Measurements from ENCODE around the gene RALGPS2. TPM values are rescaled to one million over a fixed set of nuclear protein-coding genes. Genes with fewer than 3 reads are reported as not detected.
A peak's percentile ranks its signal among the peaks of the same experiment; 100 is the strongest.

RALGPS2 gene
- total and polyA plus RNA-seq, 5 donors from 2014 or later: 1.6 to 4.7 (median 3.5) TPM

- H3K9me3 Mint-ChIP-seq: no peaks in the 10 kb centered on the region
- no peaks in the 10 kb centered on the region for H3K4me1 ChIP-seq (ENCODE audit: control insufficient read depth, insufficient read depth, low read length, poor library complexity, severe bottlenecking)
- H3K9me3 ChIP-seq (ENCODE audit: control insufficient read depth in 2 of 2, low read length in 2 of 2): no peaks in the 10 kb centered on the region
- no peaks in the 10 kb centered on the region for H3K27me3 ChIP-seq (ENCODE audit: control insufficient read depth, insufficient read depth, low read length)
- H3K4me1 Mint-ChIP-seq: no peaks in the 10 kb centered on the region
- peak overlapping the region in 1 of 3 donors; percentile 16 for H3K27ac Mint-ChIP-seq
- H3K4me3 Mint-ChIP-seq: no peak overlapping the region
- peaks cover 9% of the 10 kb centered on the region for H3K36me3 Mint-ChIP-seq
- DNase-seq: no peak
- no peak overlapping the region for H3K4me3 ChIP-seq (ENCODE audit: low read depth, low read length)
- peaks cover 10% of the 10 kb centered on the region for H3K27me3 Mint-ChIP-seq
- no peak for ATAC-seq (ENCODE audit: low read depth in 2 of 2)
- H3K27ac ChIP-seq (ENCODE audit: insufficient read depth, low read length, poor library complexity, severe bottlenecking): no peak overlapping the region
- H3K36me3 ChIP-seq (ENCODE audit: control insufficient read depth, insufficient read depth, low read length): no peaks in the 10 kb centered on the region
These were observed 161.5 kb downstream of the RALGPS2 start for GRCh38 chr1:178886551-178886950.

- no peaks in the 10 kb centered on the region for H3K36me3 ChIP-seq (ENCODE audit: control insufficient read depth, insufficient read depth, low read length)
- H3K4me3 ChIP-seq (ENCODE audit: low read depth, low read length): no peak overlapping the region
- H3K4me1 ChIP-seq (ENCODE audit: control insufficient read depth, insufficient read depth, low read length, poor library complexity, severe bottlenecking): no peaks in the 10 kb centered on the region
- ATAC-seq (ENCODE audit: low read depth in 2 of 2) (no peak), DNase-seq (no peak)
- peaks cover 0 to 7% (median 1%) of the 10 kb centered on the region in 7 donors for H3K9me3 Mint-ChIP-seq
- H3K4me3 Mint-ChIP-seq: no peak overlapping the region
- peaks cover 0 to 5% (median 4%) of the 10 kb centered on the region in 4 donors for H3K4me1 Mint-ChIP-seq
- H3K9me3 ChIP-seq (ENCODE audit: control insufficient read depth in 2 of 2, low read length in 2 of 2): no peaks in the 10 kb centered on the region
- no peak overlapping the region for H3K27ac ChIP-seq (ENCODE audit: insufficient read depth, low read length, poor library complexity, severe bottlenecking)
- H3K36me3 Mint-ChIP-seq: peaks cover 15% of the 10 kb centered on the region
- H3K27me3 ChIP-seq (ENCODE audit: control insufficient read depth, insufficient read depth, low read length): no peaks in the 10 kb centered on the region
- peaks cover 9% of the 10 kb centered on the region for H3K27me3 Mint-ChIP-seq
- no peak overlapping the region for H3K27ac Mint-ChIP-seq
These were observed 170.9 kb downstream of the RALGPS2 start for GRCh38 chr1:178895928-178896327.

GRCh38 chr1:178898401-178898800, 173.4 kb downstream of the RALGPS2 start:
- DNase-seq (peak in 1 of 3 donors; percentile 1), ATAC-seq (ENCODE audit: low read depth in 2 of 2) (no peak)
- Mint-ChIP-seq H3K4me1 (peaks cover 0 to 5% (median 4%) of the 10 kb centered on the region in 4 donors), H3K27me3 (peaks cover 9% of the 10 kb centered on the region), H3K27ac (no peak overlapping the region), H3K36me3 (peaks cover 18% of the 10 kb centered on the region), H3K4me3 (no peak overlapping the region), H3K9me3 (peaks cover 0 to 7% (median 1%) of the 10 kb centered on the region in 7 donors)
- Histone ChIP-seq H3K36me3 (ENCODE audit: control insufficient read depth, insufficient read depth, low read length) (no peaks in the 10 kb centered on the region), H3K4me1 (ENCODE audit: control insufficient read depth, insufficient read depth, low read length, poor library complexity, severe bottlenecking) (no peaks in the 10 kb centered on the region), H3K27ac (ENCODE audit: insufficient read depth, low read length, poor library complexity, severe bottlenecking) (no peak overlapping the region), H3K27me3 (ENCODE audit: control insufficient read depth, insufficient read depth, low read length) (no peaks in the 10 kb centered on the region), H3K4me3 (ENCODE audit: low read depth, low read length) (no peak overlapping the region), H3K9me3 (ENCODE audit: control insufficient read depth in 2 of 2, low read length in 2 of 2) (no peaks in the 10 kb centered on the region)

- H3K4me3 ChIP-seq (ENCODE audit: low read depth, low read length): no peak overlapping the region
- DNase-seq (peak in 1 of 3 donors; percentile 23), ATAC-seq (ENCODE audit: low read depth in 2 of 2) (no peak)
- H3K36me3 Mint-ChIP-seq: peaks cover 19% of the 10 kb centered on the region
- no peaks in the 10 kb centered on the region for H3K9me3 ChIP-seq (ENCODE audit: control insufficient read depth in 2 of 2, low read length in 2 of 2)
- no peaks in the 10 kb centered on the region for H3K36me3 ChIP-seq (ENCODE audit: control insufficient read depth, insufficient read depth, low read length)
- peaks cover 0 to 7% (median 1%) of the 10 kb centered on the region in 7 donors for H3K9me3 Mint-ChIP-seq
- H3K27me3 Mint-ChIP-seq: peaks cover 11% of the 10 kb centered on the region
- H3K4me3 Mint-ChIP-seq: no peak overlapping the region
- H3K4me1 Mint-ChIP-seq: peaks cover 0 to 5% (median 4%) of the 10 kb centered on the region in 4 donors
- peak overlapping the region in 1 of 3 donors; percentile 50 for H3K27ac Mint-ChIP-seq
- H3K27me3 ChIP-seq (ENCODE audit: control insufficient read depth, insufficient read depth, low read length): no peaks in the 10 kb centered on the region
- H3K4me1 ChIP-seq (ENCODE audit: control insufficient read depth, insufficient read depth, low read length, poor library complexity, severe bottlenecking): no peaks in the 10 kb centered on the region
- H3K27ac ChIP-seq (ENCODE audit: insufficient read depth, low read length, poor library complexity, severe bottlenecking): no peak overlapping the region
These were observed 174.4 kb downstream of the RALGPS2 start for GRCh38 chr1:178899402-178899801.

- H3K36me3 ChIP-seq (ENCODE audit: control insufficient read depth, insufficient read depth, low read length): no peaks in the 10 kb centered on the region
- H3K4me3 ChIP-seq (ENCODE audit: low read depth, low read length): no peak overlapping the region
- peaks cover 15% of the 10 kb centered on the region for H3K36me3 Mint-ChIP-seq
These were observed 176.6 kb downstream of the RALGPS2 start for GRCh38 chr1:178901482-178902125.

GRCh38 chr1:178908358-178908757, 183.3 kb downstream of the RALGPS2 start:
- Mint-ChIP-seq H3K27ac (no peak overlapping the region), H3K4me3 (no peak overlapping the region), H3K9me3 (peaks cover 0 to 6% (median 1%) of the 10 kb centered on the region in 7 donors), H3K4me1 (no peaks in the 10 kb centered on the region), H3K36me3 (peaks cover 20% of the 10 kb centered on the region), H3K27me3 (peaks cover 10% of the 10 kb centered on the region)
- Histone ChIP-seq H3K9me3 (ENCODE audit: control insufficient read depth in 2 of 2, low read length in 2 of 2) (no peaks in the 10 kb centered on the region), H3K36me3 (ENCODE audit: control insufficient read depth, insufficient read depth, low read length) (no peaks in the 10 kb centered on the region), H3K27me3 (ENCODE audit: control insufficient read depth, insufficient read depth, low read length) (no peaks in the 10 kb centered on the region), H3K27ac (ENCODE audit: insufficient read depth, low read length, poor library complexity, severe bottlenecking) (no peak overlapping the region), H3K4me3 (ENCODE audit: low read depth, low read length) (no peak overlapping the region), H3K4me1 (ENCODE audit: control insufficient read depth, insufficient read depth, low read length, poor library complexity, severe bottlenecking) (no peaks in the 10 kb centered on the region)
- no peak for ATAC-seq (ENCODE audit: low read depth in 2 of 2)
- DNase-seq: no peak

More at GRCh38 chr1:178901482-178902125, 176.6 kb downstream of the RALGPS2 start:
- Mint-ChIP-seq H3K27ac (no peak overlapping the region), H3K4me1 (peaks cover 0 to 5% (median 4%) of the 10 kb centered on the region in 4 donors), H3K27me3 (peaks cover 12% of the 10 kb centered on the region), H3K4me3 (no peak overlapping the region), H3K9me3 (peaks cover 0 to 2% (median 0%) of the 10 kb centered on the region in 7 donors)
- Histone ChIP-seq H3K9me3 (ENCODE audit: control insufficient read depth in 2 of 2, low read length in 2 of 2) (no peaks in the 10 kb centered on the region), H3K4me1 (ENCODE audit: control insufficient read depth, insufficient read depth, low read length, poor library complexity, severe bottlenecking) (no peaks in the 10 kb centered on the region), H3K27me3 (ENCODE audit: control insufficient read depth, insufficient read depth, low read length) (no peaks in the 10 kb centered on the region), H3K27ac (ENCODE audit: insufficient read depth, low read length, poor library complexity, severe bottlenecking) (no peak overlapping the region)
- ATAC-seq (ENCODE audit: low read depth in 2 of 2) (no peak), DNase-seq (no peak)

- H3K36me3 Mint-ChIP-seq: peaks cover 10% of the 10 kb centered on the region
- no peak for ATAC-seq (ENCODE audit: low read depth in 2 of 2)
- no peaks in the 10 kb centered on the region for H3K4me1 Mint-ChIP-seq
- peaks cover 7% of the 10 kb centered on the region for H3K27me3 Mint-ChIP-seq
- no peak overlapping the region for H3K27ac ChIP-seq (ENCODE audit: insufficient read depth, low read length, poor library complexity, severe bottlenecking)
- H3K27me3 ChIP-seq (ENCODE audit: control insufficient read depth, insufficient read depth, low read length): peaks cover 2% of the 10 kb centered on the region
- no peaks in the 10 kb centered on the region for H3K9me3 ChIP-seq (ENCODE audit: control insufficient read depth in 2 of 2, low read length in 2 of 2)
- no peak overlapping the region for H3K4me3 ChIP-seq (ENCODE audit: low read depth, low read length)
- H3K4me3 Mint-ChIP-seq: no peak overlapping the region
- H3K36me3 ChIP-seq (ENCODE audit: control insufficient read depth, insufficient read depth, low read length): no peaks in the 10 kb centered on the region
- peaks cover 0 to 6% (median 0%) of the 10 kb centered on the region in 7 donors for H3K9me3 Mint-ChIP-seq
- no peaks in the 10 kb centered on the region for H3K4me1 ChIP-seq (ENCODE audit: control insufficient read depth, insufficient read depth, low read length, poor library complexity, severe bottlenecking)
- no peak for DNase-seq
- H3K27ac Mint-ChIP-seq: peak overlapping the region in 1 of 3 donors; percentile 64
These were observed 185.0 kb downstream of the RALGPS2 start for GRCh38 chr1:178910023-178910422.

GRCh38 chr1:178912597-178912996, 187.6 kb downstream of the RALGPS2 start:
- Mint-ChIP-seq H3K9me3 (peaks cover 0 to 6% (median 0%) of the 10 kb centered on the region in 7 donors), H3K27ac (no peak overlapping the region), H3K4me1 (no peaks in the 10 kb centered on the region), H3K4me3 (no peak overlapping the region), H3K36me3 (peaks cover 15% of the 10 kb centered on the region), H3K27me3 (peaks cover 11% of the 10 kb centered on the region)
- no peak for ATAC-seq (ENCODE audit: low read depth in 2 of 2)
- Histone ChIP-seq H3K36me3 (ENCODE audit: control insufficient read depth, insufficient read depth, low read length) (no peaks in the 10 kb centered on the region), H3K9me3 (ENCODE audit: control insufficient read depth in 2 of 2, low read length in 2 of 2) (no peaks in the 10 kb centered on the region), H3K27me3 (ENCODE audit: control insufficient read depth, insufficient read depth, low read length) (peaks cover 2% of the 10 kb centered on the region), H3K4me3 (ENCODE audit: low read depth, low read length) (no peak overlapping the region), H3K4me1 (ENCODE audit: control insufficient read depth, insufficient read depth, low read length, poor library complexity, severe bottlenecking) (no peaks in the 10 kb centered on the region), H3K27ac (ENCODE audit: insufficient read depth, low read length, poor library complexity, severe bottlenecking) (no peak overlapping the region)
- DNase-seq: no peak
